Measurements from ENCODE around the gene LRRC74B. TPM values are rescaled to one million over a fixed set of nuclear protein-coding genes. Genes with fewer than 3 reads are reported as not detected.

The LRRC74B gene
- total and polyA plus RNA-seq, 2 experiments from 2014 or later = 0.20 to 0.52 TPM

DNA sequence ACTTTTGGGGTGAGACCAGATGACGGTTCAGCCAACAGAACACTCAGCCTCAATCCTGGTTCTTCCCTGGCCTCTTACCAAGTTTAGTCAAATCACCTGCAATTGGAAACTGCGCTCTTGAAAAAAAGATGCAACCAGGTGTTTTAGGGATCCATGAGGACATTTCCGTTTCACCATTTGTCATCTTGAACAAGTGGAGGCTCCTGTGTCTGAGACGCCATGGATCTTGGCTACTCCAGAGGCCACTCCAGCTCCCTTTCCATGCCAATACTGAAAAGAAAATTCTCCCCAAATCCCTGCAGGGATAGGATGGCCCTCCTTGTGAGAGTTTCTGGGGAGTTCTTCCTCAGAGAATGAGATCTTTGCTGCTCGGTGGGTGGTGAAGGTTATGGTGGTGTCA lies 27.7 kb downstream of the LRRC74B start:
- no peaks in the 10 kb centered on the region for H3K79me2 ChIP-seq
- no peak overlapping the region for H3K27ac ChIP-seq
- TF ChIP-seq, protein P1, sequence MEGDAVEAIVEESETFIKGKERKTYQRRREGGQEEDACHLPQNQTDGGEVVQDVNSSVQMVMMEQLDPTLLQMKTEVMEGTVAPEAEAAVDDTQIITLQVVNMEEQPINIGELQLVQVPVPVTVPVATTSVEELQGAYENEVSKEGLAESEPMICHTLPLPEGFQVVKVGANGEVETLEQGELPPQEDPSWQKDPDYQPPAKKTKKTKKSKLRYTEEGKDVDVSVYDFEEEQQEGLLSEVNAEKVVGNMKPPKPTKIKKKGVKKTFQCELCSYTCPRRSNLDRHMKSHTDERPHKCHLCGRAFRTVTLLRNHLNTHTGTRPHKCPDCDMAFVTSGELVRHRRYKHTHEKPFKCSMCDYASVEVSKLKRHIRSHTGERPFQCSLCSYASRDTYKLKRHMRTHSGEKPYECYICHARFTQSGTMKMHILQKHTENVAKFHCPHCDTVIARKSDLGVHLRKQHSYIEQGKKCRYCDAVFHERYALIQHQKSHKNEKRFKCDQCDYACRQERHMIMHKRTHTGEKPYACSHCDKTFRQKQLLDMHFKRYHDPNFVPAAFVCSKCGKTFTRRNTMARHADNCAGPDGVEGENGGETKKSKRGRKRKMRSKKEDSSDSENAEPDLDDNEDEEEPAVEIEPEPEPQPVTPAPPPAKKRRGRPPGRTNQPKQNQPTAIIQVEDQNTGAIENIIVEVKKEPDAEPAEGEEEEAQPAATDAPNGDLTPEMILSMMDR (IDR thresholded peaks at IDR 0.05; ENCODE audit: poor library complexity) = no peak
- no peak for TF ChIP-seq EZH2phosphoT487 (IDR thresholded peaks at IDR 0.05; ENCODE audit: low read depth, severe bottlenecking, unreplicated experiment)
- no peak for TF ChIP-seq EZH2 (IDR thresholded peaks at IDR 0.05; ENCODE audit: borderline replicate concordance)
- WGBS (ENCODE audit: low lambda C conversion rate, missing lambda C conversion rate) = 93% methylated on average over 5 of the region's 5 CpGs
- no peak for DNase-seq (ENCODE audit: low spot score)
- H3K4me2 ChIP-seq = no peak overlapping the region
- H3K4me1 ChIP-seq (ENCODE audit: insufficient read depth) = no peaks in the 10 kb centered on the region
- H3K36me3 ChIP-seq (replicated peaks; ENCODE audit: insufficient read depth, low read depth) = no peaks in the 10 kb centered on the region
- no peaks in the 10 kb centered on the region for H4K20me1 ChIP-seq (ENCODE audit: insufficient read depth, poor library complexity, severe bottlenecking)
- H3K4me3 ChIP-seq = no peak overlapping the region
- no peaks in the 10 kb centered on the region for H3K27me3 ChIP-seq
- no peak overlapping the region for H2AFZ ChIP-seq
- H3K9me3 ChIP-seq (ENCODE audit: low read depth) = no peaks in the 10 kb centered on the region
- no peaks in the 10 kb centered on the region for H3K9me2 ChIP-seq (replicated peaks; ENCODE audit: insufficient read depth)

DNA sequence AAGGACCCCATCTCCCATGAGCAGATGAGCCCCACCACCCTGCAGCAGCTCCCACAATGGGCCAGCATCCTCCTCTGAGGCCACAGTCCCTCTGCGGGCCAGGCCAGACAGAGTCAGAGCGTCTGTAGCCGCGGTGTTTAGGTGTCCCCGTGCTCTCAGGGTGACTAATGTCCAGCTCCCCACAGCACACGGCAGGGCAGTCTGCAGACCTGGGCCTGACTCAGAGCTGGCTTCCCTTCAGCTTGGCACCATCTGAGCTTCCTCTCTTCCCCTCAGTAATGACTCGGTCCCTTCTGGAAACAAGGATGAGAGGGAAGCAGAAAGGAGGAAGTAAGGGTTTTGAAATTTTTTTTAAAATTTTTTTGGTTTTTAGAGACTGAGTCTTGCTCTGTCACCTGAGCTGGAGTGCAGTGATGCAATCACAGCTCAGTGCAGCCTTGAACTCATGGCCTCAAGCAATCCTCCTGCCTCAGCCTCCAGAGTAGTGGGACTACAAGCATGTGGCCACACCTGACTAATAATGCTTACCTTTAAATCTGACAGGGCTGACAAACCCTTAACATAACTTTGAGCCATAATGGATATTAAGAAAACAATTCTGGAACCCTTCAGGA lies 28.5 kb downstream of the LRRC74B start:
- no peaks in the 10 kb centered on the region for H3K79me2 ChIP-seq
- H3K36me3 ChIP-seq (replicated peaks; ENCODE audit: insufficient read depth, low read depth) = no peaks in the 10 kb centered on the region
- H3K27me3 ChIP-seq = no peaks in the 10 kb centered on the region
- H3K4me3 ChIP-seq = no peak overlapping the region
- H3K4me2 ChIP-seq = no peak overlapping the region
- no peaks in the 10 kb centered on the region for H4K20me1 ChIP-seq (ENCODE audit: insufficient read depth, poor library complexity, severe bottlenecking)
- 63% methylated on average over 7 of the region's 7 CpGs for WGBS (ENCODE audit: low lambda C conversion rate, missing lambda C conversion rate)
- H3K9me2 ChIP-seq (replicated peaks; ENCODE audit: insufficient read depth) = no peaks in the 10 kb centered on the region
- no peak overlapping the region for H2AFZ ChIP-seq
- no peaks in the 10 kb centered on the region for H3K9me3 ChIP-seq (ENCODE audit: low read depth)
- H3K4me1 ChIP-seq (ENCODE audit: insufficient read depth) = no peaks in the 10 kb centered on the region
- no peak for DNase-seq (ENCODE audit: low spot score)
- no peak overlapping the region for H3K27ac ChIP-seq
- TF ChIP-seq, protein P1 (IDR thresholded peaks at IDR 0.05; ENCODE audit: poor library complexity) = no peak
- TF ChIP-seq EZH2phosphoT487 (IDR thresholded peaks at IDR 0.05; ENCODE audit: low read depth, severe bottlenecking, unreplicated experiment) = no peak
- TF ChIP-seq EZH2 (IDR thresholded peaks at IDR 0.05; ENCODE audit: borderline replicate concordance) = no peak

DNA sequence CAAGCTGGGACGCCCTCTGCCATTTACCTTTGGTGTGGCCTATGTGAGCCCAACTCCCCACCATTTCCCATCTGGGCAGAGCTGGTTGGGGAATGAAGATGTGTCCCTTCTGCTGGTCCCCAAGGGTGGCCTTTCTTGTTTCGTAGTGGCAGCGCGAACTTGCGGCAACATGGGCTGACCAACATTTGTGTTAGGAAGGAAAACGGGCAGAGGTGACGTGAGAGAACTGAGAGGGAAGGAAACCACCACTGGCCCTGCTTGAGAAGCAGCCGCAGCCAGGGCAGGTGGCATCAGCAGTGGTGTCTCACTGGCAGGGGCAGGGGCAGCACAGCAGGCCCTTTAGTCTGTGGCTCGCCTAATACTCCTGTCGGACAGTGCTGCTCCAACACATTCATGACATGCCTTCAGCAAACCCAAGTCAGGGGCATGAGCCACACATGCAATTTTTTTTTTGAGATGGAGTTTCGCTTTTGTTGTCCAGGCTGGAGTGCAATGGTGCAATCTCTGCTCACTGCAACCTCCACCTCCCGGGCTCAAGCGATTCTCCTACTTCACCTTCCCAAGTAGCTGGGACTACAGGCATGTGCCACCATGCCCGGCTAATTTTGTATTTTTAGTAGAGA lies 29.9 kb downstream of the LRRC74B start:
- no peak for DNase-seq (ENCODE audit: low spot score)
- no peaks in the 10 kb centered on the region for H4K20me1 ChIP-seq (ENCODE audit: insufficient read depth, poor library complexity, severe bottlenecking)
- no peak overlapping the region for H2AFZ ChIP-seq
- no peaks in the 10 kb centered on the region for H3K4me1 ChIP-seq (ENCODE audit: insufficient read depth)
- no peaks in the 10 kb centered on the region for H3K79me2 ChIP-seq
- no peak overlapping the region for H3K4me2 ChIP-seq
- no peak for TF ChIP-seq EZH2 (IDR thresholded peaks at IDR 0.05; ENCODE audit: borderline replicate concordance)
- no peak for TF ChIP-seq EZH2phosphoT487 (IDR thresholded peaks at IDR 0.05; ENCODE audit: low read depth, severe bottlenecking, unreplicated experiment)
- H3K36me3 ChIP-seq (replicated peaks; ENCODE audit: insufficient read depth, low read depth) = no peaks in the 10 kb centered on the region
- 92% methylated on average over 14 of the region's 14 CpGs for WGBS (ENCODE audit: low lambda C conversion rate, missing lambda C conversion rate)
- H3K27ac ChIP-seq = no peak overlapping the region
- H3K9me2 ChIP-seq (replicated peaks; ENCODE audit: insufficient read depth) = no peaks in the 10 kb centered on the region
- no peaks in the 10 kb centered on the region for H3K9me3 ChIP-seq (ENCODE audit: low read depth)
- no peak overlapping the region for H3K4me3 ChIP-seq
- no peaks in the 10 kb centered on the region for H3K27me3 ChIP-seq

DNA sequence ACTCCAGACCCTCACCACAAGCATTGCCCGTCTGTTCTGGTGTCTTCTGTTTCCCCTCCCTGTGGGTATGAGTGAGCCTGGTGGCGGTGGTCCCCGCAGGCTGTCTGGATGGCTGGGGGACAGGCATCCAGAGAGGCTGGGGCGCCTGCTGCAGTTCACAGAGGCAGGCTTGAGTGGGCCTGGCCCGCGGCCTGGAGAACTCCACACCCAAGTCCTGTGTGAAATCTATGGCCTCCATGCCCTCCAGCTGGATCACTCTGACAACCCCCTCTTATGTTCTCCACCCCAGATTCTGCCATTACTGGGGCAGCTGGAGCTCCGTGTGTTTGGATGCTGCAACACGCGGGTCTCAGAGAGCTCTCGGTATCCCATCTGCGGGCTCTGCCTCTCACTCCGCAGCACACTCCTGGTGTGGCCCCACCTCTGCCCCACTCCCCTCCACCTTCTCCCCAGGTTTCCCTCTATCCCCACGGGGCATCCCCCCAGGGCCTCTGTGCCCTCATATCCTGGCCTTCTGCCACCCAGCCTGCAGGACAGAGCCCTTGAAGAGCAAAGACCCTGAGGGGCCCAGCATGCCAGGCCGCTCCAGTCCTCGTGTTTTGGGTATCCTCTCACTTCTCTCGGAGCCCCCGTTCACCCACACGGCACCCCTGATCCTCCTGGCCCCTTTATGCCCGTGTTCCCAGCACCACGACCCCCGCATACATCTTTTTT lies 31.3 kb downstream of the LRRC74B start:
- Histone ChIP-seq H2AFZ (no peak overlapping the region), H3K79me2 (no peaks in the 10 kb centered on the region), H3K4me2 (no peak overlapping the region), H3K9me3 (ENCODE audit: low read depth) (no peaks in the 10 kb centered on the region), H3K27me3 (no peaks in the 10 kb centered on the region), H4K20me1 (ENCODE audit: insufficient read depth, poor library complexity, severe bottlenecking) (no peaks in the 10 kb centered on the region), H3K36me3 (replicated peaks; ENCODE audit: insufficient read depth, low read depth) (no peaks in the 10 kb centered on the region), H3K4me1 (ENCODE audit: insufficient read depth) (no peaks in the 10 kb centered on the region), H3K4me3 (no peak overlapping the region), H3K27ac (no peak overlapping the region), H3K9me2 (replicated peaks; ENCODE audit: insufficient read depth) (no peaks in the 10 kb centered on the region)
- TF ChIP-seq, protein P1 (IDR thresholded peaks at IDR 0.05; ENCODE audit: poor library complexity) = no peak
- no peak for TF ChIP-seq EZH2phosphoT487 (IDR thresholded peaks at IDR 0.05; ENCODE audit: low read depth, severe bottlenecking, unreplicated experiment)
- TF ChIP-seq EZH2 (IDR thresholded peaks at IDR 0.05; ENCODE audit: borderline replicate concordance) = no peak
- 91% methylated on average over 19 of the region's 21 CpGs for WGBS (ENCODE audit: low lambda C conversion rate, missing lambda C conversion rate)
- DNase-seq (ENCODE audit: low spot score) = no peak

Data from hepatocyte (in vitro differentiated cells).